Liver (tissue), 9 donors: ENCODE measurements around the gene SPRR2A. TPM values are rescaled to one million over a fixed set of nuclear protein-coding genes. Genes with fewer than 3 reads are reported as not detected.
"Not testable (repeated sequence)": the region's sequence is repeated elsewhere in the genome, so short reads cannot be mapped to it uniquely, and the experiment has no call there.

Experiments used
- DNase-seq: peaks from one replicate; pipeline ENCODE4 v3.0.0-alpha.2; 2017; ENCODE audit warnings: low spot score
- H3K27ac ChIP-seq, 2 donors: one replicate each; pipeline ENCODE4 v1.7.0; 2013; ENCODE audit warnings: inconsistent platforms in 2 of 2, low read length in 2 of 2, control low read depth in 1 of 2, low read depth in 1 of 2, mild to moderate bottlenecking in 1 of 2
- H3K27me3 ChIP-seq, 4 donors: one replicate each; pipeline versions ENCODE4 v1.6.1 to v1.7.0; 2013; ENCODE audit warnings: low read length in 3 of 4, inconsistent platforms in 1 of 4, mild to moderate bottlenecking in 1 of 4, moderate library complexity in 1 of 4; ENCODE audit not compliant: control insufficient read depth in 4 of 4, insufficient read depth in 4 of 4
- H3K36me3 ChIP-seq, 4 donors: one replicate each; pipeline versions ENCODE4 v1.6.1 to v1.7.0; 2013; ENCODE audit warnings: low read length in 3 of 4, mild to moderate bottlenecking in 3 of 4, low read depth in 1 of 4, moderate library complexity in 1 of 4; ENCODE audit not compliant: control insufficient read depth in 4 of 4, insufficient read depth in 3 of 4
- H3K4me1 ChIP-seq, 4 donors: one replicate each; pipeline versions ENCODE4 v1.6.1 to v1.7.0; 2013; ENCODE audit warnings: low read length in 3 of 4, mild to moderate bottlenecking in 3 of 4, moderate library complexity in 1 of 4; ENCODE audit not compliant: control insufficient read depth in 4 of 4, insufficient read depth in 4 of 4
- H3K4me3 ChIP-seq, 3 donors: one replicate each; pipeline versions ENCODE4 v1.6.1 to v1.7.0; 2013; ENCODE audit warnings: low read length in 3 of 3, control low read depth in 1 of 3, low read depth in 1 of 3, mild to moderate bottlenecking in 1 of 3
- H3K9ac ChIP-seq, 2 donors: one replicate each; pipeline ENCODE4 v1.7.0; 2013; ENCODE audit warnings: low read length in 2 of 2, mild to moderate bottlenecking in 2 of 2, moderate library complexity in 2 of 2, control low read depth in 1 of 2, low read depth in 1 of 2
- H3K9me3 ChIP-seq, 4 donors: one replicate each; pipeline versions ENCODE4 v1.6.1 to v1.7.0; 2013; ENCODE audit warnings: low read length in 3 of 4; ENCODE audit not compliant: control insufficient read depth in 4 of 4
- CTCF ChIP-seq: fragments of 150-350 bp; IDR thresholded peaks from 2 replicates; pipeline ENCODE4 v1.5.1; 2017; ENCODE audit warnings: improper control_type of control experiment, low read depth, low read length; ENCODE audit not compliant: missing input control
- FOXA2 ChIP-seq: IDR thresholded peaks from 2 replicates; pipeline ENCODE4 v1.6.1; 2016; ENCODE audit warnings: antibody characterized with exemption
- GABPA ChIP-seq, 2 donors: IDR thresholded peaks in 1 of 2; conservative IDR thresholded peaks in 1 of 2; 2 replicates each; pipeline ENCODE4 v1.6.1; 2016; ENCODE audit warnings: antibody characterized with exemption in 2 of 2, mild to moderate bottlenecking in 1 of 2, moderate library complexity in 1 of 2
- HNF4A ChIP-seq, 2 donors: conservative IDR thresholded peaks; 2 replicates each; pipeline ENCODE4 v1.6.1; 2016; ENCODE audit warnings: antibody characterized with exemption in 2 of 2, mild to moderate bottlenecking in 2 of 2
- HNF4G ChIP-seq: IDR thresholded peaks from 2 replicates; pipeline ENCODE4 v1.6.1; 2016; ENCODE audit warnings: antibody characterized with exemption
- NR2F2 ChIP-seq: IDR thresholded peaks from 2 replicates; pipeline ENCODE4 v1.6.1; 2016; ENCODE audit warnings: antibody characterized with exemption
- SP1 ChIP-seq: IDR thresholded peaks from 2 replicates; pipeline ENCODE4 v1.6.1; 2018; ENCODE audit warnings: antibody characterized with exemption, mild to moderate bottlenecking
- TAF1 ChIP-seq: conservative IDR thresholded peaks from 2 replicates; pipeline ENCODE4 v1.6.1; 2016; ENCODE audit warnings: antibody characterized with exemption, mild to moderate bottlenecking
- YY1 ChIP-seq: IDR thresholded peaks from 2 replicates; pipeline ENCODE4 v1.6.1; 2016; ENCODE audit warnings: antibody characterized with exemption, mild to moderate bottlenecking
- WGBS: extraction: QIAGEN DNeasy Blood & Tissue Kit; methylation state at CpG from one replicate; pipeline ENCODE4 v1.1.7; 2013; 5-methylcytosine and 5-hydroxymethylcytosine counted together
- polyA plus RNA-seq, 2 donors: library from polyadenylated mRNA; stranded (reverse) in 1 of 2; unstranded in 1 of 2; fragments of 200-250 nt in 1 of 2; fragments of >200 nt in 1 of 2; fragmentation: Nextera tagmentation in 1 of 2; extraction: Ambion mirVana in 1 of 2; gene quantifications; one replicate each; pipeline versions ENCODE4 v1.2.1 to v1.2.3, GENCODE V29; 2013 to 2015
- total RNA-seq, 2 donors: library from RNA; depleted of rRNA; stranded (reverse); fragments of >200 nt; gene quantifications; one replicate each; pipeline ENCODE4 v1.2.3, GENCODE V29; 2014
- TF ChIP-seq, protein P1 (sequence below): IDR thresholded peaks from 2 replicates; pipeline ENCODE4 v1.6.1; 2016; ENCODE audit warnings: antibody characterized with exemption
- TF ChIP-seq, protein P2 (sequence below): IDR thresholded peaks from 2 replicates; pipeline ENCODE4 v1.6.1; 2016; ENCODE audit warnings: antibody characterized with exemption, mild to moderate bottlenecking
- donor health status: healthy.
- donor health status: healthy.
- donor health status: healthy.
- donor health status: healthy.
- donor health status: healthy.

SPRR2A gene
- total and polyA plus RNA-seq, 4 donors: not detected

GRCh38 chr1:153023109-153023508 lies 34.2 kb downstream of the SPRR2A start:
- peaks cover 0 to under 1% (median 0%) of the 10 kb centered on the region in 4 donors for H3K9me3 ChIP-seq
- 90% methylated on average over 7 of the region's 7 CpGs for WGBS
- no peak overlapping the region for H3K27ac ChIP-seq
- no peak overlapping the region for H3K9ac ChIP-seq
- no peak overlapping the region for H3K4me3 ChIP-seq
- no peaks in the 10 kb centered on the region for H3K36me3 ChIP-seq
- DNase-seq: no peak
- TF ChIP-seq CTCF (no peak), TAF1 (no peak), FOXA2 (no peak), HNF4A (conservative IDR thresholded peaks at IDR 0.05) (no peak), GABPA (IDR thresholded peaks at IDR 0.05 in 1 of 2, conservative IDR thresholded peaks at IDR 0.05 in 1 of 2) (no peak), HNF4G (no peak), YY1 (no peak), NR2F2 (no peak), SP1 (no peak)
- TF ChIP-seq, protein P1, sequence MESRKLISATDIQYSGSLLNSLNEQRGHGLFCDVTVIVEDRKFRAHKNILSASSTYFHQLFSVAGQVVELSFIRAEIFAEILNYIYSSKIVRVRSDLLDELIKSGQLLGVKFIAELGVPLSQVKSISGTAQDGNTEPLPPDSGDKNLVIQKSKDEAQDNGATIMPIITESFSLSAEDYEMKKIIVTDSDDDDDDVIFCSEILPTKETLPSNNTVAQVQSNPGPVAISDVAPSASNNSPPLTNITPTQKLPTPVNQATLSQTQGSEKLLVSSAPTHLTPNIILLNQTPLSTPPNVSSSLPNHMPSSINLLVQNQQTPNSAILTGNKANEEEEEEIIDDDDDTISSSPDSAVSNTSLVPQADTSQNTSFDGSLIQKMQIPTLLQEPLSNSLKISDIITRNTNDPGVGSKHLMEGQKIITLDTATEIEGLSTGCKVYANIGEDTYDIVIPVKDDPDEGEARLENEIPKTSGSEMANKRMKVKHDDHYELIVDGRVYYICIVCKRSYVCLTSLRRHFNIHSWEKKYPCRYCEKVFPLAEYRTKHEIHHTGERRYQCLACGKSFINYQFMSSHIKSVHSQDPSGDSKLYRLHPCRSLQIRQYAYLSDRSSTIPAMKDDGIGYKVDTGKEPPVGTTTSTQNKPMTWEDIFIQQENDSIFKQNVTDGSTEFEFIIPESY: no peak
- TF ChIP-seq, protein P2, sequence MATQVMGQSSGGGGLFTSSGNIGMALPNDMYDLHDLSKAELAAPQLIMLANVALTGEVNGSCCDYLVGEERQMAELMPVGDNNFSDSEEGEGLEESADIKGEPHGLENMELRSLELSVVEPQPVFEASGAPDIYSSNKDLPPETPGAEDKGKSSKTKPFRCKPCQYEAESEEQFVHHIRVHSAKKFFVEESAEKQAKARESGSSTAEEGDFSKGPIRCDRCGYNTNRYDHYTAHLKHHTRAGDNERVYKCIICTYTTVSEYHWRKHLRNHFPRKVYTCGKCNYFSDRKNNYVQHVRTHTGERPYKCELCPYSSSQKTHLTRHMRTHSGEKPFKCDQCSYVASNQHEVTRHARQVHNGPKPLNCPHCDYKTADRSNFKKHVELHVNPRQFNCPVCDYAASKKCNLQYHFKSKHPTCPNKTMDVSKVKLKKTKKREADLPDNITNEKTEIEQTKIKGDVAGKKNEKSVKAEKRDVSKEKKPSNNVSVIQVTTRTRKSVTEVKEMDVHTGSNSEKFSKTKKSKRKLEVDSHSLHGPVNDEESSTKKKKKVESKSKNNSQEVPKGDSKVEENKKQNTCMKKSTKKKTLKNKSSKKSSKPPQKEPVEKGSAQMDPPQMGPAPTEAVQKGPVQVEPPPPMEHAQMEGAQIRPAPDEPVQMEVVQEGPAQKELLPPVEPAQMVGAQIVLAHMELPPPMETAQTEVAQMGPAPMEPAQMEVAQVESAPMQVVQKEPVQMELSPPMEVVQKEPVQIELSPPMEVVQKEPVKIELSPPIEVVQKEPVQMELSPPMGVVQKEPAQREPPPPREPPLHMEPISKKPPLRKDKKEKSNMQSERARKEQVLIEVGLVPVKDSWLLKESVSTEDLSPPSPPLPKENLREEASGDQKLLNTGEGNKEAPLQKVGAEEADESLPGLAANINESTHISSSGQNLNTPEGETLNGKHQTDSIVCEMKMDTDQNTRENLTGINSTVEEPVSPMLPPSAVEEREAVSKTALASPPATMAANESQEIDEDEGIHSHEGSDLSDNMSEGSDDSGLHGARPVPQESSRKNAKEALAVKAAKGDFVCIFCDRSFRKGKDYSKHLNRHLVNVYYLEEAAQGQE: no peak
- H3K27me3 ChIP-seq: peaks cover 0 to 1% (median 0%) of the 10 kb centered on the region in 4 donors
- H3K4me1 ChIP-seq: no peaks in the 10 kb centered on the region

GRCh38 chr1:153022340-153022739 lies 35.0 kb downstream of the SPRR2A start:
- not testable (repeated sequence) for H3K4me1 ChIP-seq, H3K9ac ChIP-seq, H3K9me3 ChIP-seq, H3K36me3 ChIP-seq, DNase-seq, H3K4me3 ChIP-seq, H3K27ac ChIP-seq, H3K27me3 ChIP-seq
- WGBS: 62% methylated on average over 9 of the region's 9 CpGs

GRCh38 chr1:153021829-153022228 lies 35.5 kb downstream of the SPRR2A start:
- H3K36me3 ChIP-seq, H3K27me3 ChIP-seq, H3K4me3 ChIP-seq, H3K27ac ChIP-seq, H3K9ac ChIP-seq, H3K9me3 ChIP-seq, DNase-seq, H3K4me1 ChIP-seq: not testable (repeated sequence)
- whole genome bisulfite sequencing: 26% methylated on average over 2 of the region's 2 CpGs

GRCh38 chr1:153011235-153011758 lies 46.0 kb downstream of the SPRR2A start:
- not testable (repeated sequence) for H3K4me1 ChIP-seq, H3K4me3 ChIP-seq, H3K27me3 ChIP-seq, H3K36me3 ChIP-seq, H3K9ac ChIP-seq, H3K27ac ChIP-seq, H3K9me3 ChIP-seq, DNase-seq
- 74% methylated on average over 8 of the region's 8 CpGs for WGBS
